Measurements from ENCODE around the gene CDH22. TPM values are rescaled to one million over a fixed set of nuclear protein-coding genes. Genes with fewer than 3 reads are reported as not detected.
A peak's percentile ranks its signal among the peaks of the same experiment; 100 is the strongest.

Gene CDH22
- total and polyA plus RNA-seq, 9 of the 15 experiments (the other 6 are each of a cell fraction or from before 2014, with no cell fraction given): 0.07 to 0.08 TPM; not detected in 7

DNA sequence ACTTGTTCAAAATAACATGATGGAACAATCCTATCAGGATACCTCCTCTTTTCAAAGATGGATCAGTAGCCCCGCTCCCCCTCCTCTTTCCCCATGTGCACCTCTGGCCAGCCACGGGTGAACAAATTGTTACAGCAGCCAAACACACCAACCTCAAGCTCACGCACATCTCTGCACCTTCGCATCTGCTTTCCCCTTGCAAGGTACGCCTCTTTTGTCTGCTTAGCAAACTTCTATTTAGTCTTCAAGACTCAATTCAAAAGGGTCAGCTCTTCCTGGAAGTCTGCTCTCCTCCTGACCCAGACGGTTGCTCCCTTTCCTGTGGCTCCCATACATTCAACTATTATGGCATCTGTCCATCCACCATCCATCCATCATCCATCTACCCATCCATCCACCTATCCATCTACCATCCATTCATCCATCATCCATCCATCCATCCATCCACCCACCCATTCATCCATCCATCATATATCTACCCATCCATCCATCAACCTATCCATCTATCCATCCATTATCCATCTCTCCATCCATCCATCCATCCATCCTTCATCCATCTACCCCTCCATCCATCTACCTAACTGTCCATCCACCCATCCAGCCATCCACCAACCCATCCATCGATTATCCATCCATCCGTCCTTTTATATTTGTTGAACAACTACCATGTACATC lies 36.3 kb upstream of the CDH22 start (continued):
- TF ChIP-seq REST (IDR thresholded peaks at IDR 0.05; ENCODE audit: borderline replicate concordance): no peak
- TF ChIP-seq REST (CRISPR knock-in tag; IDR thresholded peaks at IDR 0.05; ENCODE audit: low read depth): no peak
- TF ChIP-seq KLF16 (IDR thresholded peaks at IDR 0.05): no peak
- no peak for TF ChIP-seq GABPB1 (CRISPR knock-in tag; IDR thresholded peaks at IDR 0.05)
- TF ChIP-seq ZNF518B (CRISPR knock-in tag; IDR thresholded peaks at IDR 0.05): no peak
- 0 out of 2 replicates have a peak, but pooled peaks have one; percentile 48 for TF ChIP-seq YBX1 (IDR thresholded peaks at IDR 0.05)
- no peak for TF ChIP-seq SIRT6 (IDR thresholded peaks at IDR 0.05; ENCODE audit: low read depth, low read length)
- no peak for TF ChIP-seq ZC3H8 (IDR thresholded peaks at IDR 0.05)
- TF ChIP-seq ZNF717 (CRISPR knock-in tag; IDR thresholded peaks at IDR 0.05): no peak
- no peak for TF ChIP-seq SAFB (IDR thresholded peaks at IDR 0.05; ENCODE audit: borderline replicate concordance, low read depth, low read length)
- no peak for TF ChIP-seq NR3C1 (CRISPR knock-in tag; IDR thresholded peaks at IDR 0.05)
- no peak for TF ChIP-seq CAMTA2 (CRISPR knock-in tag; conservative IDR thresholded peaks at IDR 0.05)
- no peak for TF ChIP-seq NFRKB (IDR thresholded peaks at IDR 0.05; ENCODE audit: low read depth)
- TF ChIP-seq SREBF1 (IDR thresholded peaks at IDR 0.05; ENCODE audit: borderline replicate concordance, low read depth, low read length): no peak
- peak; percentile 24; the same call in 1 of the 2 replicates for TF ChIP-seq STAT5A (IDR thresholded peaks at IDR 0.05; ENCODE audit: borderline replicate concordance, low read length)
- TF ChIP-seq PHB (CRISPR knock-in tag; IDR thresholded peaks at IDR 0.05): no peak
- TF ChIP-seq KAT8 (IDR thresholded peaks at IDR 0.05; ENCODE audit: low read depth): no peak
- TF ChIP-seq BCL6 (CRISPR knock-in tag; IDR thresholded peaks at IDR 0.05): no peak
- no peak for TF ChIP-seq BHLHE40 (IDR thresholded peaks at IDR 0.05; ENCODE audit: low read length)
- TF ChIP-seq MECOM (CRISPR knock-in tag; IDR thresholded peaks at IDR 0.05): no peak
- no peak for TF ChIP-seq RBM25 (IDR thresholded peaks at IDR 0.05; ENCODE audit: low read depth, low read length, severe bottlenecking)
